ENCODE measurements around the gene PROK1.

The PROK1 gene

DNA sequence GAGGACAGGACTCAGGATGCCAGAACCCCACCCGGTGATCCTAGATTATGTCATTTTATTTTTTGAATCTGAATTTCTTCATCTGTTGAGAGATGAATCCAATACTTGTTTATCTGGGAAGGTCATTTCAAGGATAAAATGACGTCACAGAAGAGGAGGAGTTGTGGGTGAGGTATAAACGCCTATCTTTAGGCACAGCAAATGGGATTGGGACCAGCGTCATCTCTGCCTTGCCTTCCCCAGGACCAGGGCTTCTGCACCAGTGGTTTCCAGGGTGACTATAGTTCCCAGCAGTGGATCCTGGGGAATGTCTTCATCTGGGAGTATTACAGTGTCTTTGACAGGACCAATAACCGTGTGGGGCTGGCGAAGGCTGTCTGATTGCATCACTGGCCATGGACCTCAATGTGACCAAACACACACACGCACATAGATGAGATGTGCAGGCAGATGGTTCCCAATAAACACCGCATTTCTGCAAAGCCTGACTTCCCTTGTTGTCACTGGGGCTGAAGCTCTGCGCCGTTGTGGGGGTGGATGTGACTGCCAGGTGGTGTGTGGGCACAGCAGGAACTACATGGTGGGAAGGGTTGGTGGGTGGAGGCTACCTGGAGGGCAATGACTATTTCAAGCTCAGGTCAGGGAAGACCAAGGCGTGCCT, 40.0 kb downstream of the PROK1 start:
- DNase-seq = no peak

DNA sequence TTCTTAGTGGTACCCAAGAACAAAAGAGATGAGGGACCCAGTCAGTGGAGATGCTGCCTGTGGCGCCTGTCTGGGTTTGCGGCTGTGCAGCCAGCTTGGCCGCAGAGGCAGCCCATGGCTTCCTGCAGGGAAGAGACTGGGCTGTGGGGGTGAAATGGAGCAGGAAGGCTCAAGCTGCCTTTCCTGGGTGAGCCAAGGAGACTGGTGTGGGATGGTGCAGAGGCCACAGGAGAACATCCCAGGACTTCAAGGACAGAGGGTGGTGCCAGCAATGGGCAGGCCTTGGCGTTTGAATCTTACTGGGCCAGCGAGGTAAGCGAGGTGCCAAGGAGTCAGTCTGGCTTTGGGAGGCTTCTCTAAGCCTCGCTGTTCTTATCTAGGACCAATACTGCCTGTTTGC, 41.6 kb downstream of the PROK1 start:
- DNase-seq = no peak

DNA sequence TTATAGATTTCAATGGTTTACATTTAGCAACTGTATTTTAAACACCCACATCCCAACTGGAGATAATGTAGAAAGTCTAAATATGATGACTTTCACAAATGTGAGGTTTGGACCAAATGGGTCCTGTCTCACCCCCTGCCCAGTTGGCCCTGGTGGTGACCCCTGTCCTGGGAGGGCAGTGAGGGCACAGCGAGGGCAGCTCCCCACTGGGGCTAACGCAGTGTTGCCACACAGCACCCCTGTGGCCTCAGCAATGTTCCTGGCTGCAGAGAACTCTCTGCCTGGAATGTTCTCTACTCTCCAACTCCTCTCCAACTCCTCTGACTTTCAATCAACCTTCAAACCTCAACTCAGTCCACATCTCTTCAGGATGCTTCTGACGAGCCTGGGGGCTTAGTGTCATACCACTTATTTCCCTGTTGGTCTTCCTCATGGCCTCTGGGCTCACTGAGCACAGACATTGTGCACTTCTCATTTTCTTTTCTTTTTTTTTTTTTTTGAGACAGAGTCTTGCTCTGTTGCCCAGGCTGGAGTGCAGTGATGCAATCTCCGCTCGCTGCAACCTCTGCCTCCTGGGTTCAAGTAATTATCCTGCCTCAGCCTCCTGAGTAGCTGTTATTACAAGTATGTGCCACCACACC, 42.2 kb downstream of the PROK1 start:
- no peak for DNase-seq

DNA sequence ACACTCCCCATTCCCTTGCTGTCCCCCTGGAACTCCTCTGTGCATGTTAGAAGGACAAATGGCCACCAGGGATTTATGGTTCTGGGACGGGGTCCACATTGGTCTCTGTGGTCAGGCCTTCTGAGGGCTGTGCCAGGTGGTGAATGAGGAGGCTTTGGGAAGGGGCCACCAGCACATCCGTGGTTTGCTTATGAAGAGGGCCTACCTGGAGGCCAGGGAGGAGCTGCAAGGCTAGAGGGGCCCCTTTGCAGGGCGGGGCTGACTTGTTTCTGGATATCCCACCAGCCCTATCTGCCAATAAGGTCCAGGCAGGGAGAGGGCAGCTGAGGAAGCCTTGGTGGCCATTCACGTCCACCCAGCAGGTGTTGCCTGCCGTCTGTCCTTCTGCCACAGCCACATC, 43.1 kb downstream of the PROK1 start:
- DNase-seq = no peak

DNA sequence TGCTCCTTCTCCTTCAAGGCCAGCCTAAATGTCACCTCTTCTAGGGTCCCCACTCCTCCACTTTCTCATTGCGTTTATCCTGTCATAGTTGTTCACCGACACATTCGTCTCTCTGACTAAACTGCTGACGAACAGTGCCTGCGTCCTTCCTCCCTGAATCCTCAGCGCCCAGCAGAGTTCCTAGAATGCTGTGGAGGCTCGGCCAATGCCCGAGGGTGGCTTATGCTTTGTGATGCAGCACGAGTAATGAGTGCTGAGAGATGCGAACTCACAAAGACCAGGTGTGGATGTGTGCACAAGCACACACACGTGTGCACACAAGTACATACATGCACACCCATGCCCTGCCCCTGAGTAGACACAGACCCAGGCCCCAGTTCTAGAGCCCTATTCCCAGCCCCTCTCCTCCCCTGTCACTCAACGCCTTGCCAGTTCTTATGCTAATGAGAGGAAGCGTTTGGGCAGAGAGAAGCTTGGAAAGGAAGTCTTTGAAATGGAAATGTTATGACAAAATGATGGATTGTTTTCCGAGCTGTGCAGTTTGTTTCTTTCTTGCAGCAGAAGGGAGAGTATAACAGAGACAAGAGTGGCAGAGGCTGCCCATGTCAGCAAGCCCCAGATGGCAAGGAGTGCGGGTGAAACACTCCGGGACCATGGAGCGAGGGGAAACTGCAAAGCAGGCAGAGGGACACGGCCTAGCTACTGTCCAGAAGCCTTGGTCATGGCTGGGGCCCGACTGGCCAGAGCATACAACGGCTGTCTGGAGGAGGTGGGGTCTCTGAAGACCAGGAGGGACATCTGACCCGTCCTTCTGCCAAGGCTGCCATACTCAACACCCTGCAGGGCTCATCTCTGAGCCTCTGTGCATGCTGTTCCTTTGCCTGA, 43.8 kb downstream of the PROK1 start:
- no peak for DNase-seq

DNA sequence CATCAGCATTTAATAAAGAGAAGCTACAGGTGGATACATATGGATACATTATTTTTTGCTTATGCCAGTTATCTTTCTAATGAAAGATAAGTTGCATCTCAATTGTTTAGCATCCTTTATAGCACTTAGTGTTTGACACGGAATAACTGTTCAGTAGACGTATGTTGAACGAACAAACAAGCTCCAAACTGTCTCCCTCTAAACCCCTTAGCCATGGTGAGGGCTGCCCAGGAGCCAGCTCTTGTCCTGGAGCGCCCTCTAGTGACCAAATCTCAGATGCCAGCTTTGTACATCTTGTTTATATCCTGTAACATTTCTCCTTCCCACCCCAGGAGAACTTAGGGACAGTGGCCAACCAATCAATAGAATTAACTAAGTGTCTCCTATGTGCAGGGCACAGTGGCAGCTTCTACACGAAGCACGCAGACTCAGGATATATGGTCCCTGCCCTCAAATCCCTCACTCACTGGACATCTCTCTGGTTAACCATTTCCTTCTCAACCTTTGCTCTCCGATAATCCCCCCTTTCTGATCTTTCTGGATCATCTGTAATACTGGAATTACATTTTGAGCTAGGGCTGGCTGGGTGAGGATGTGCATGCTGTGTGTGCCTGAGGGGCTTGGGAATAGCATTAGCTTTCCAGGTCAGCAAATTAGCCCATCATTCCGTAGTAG, 45.1 kb downstream of the PROK1 start:
- peak in 1 of 2 experiments; percentile 50 for DNase-seq

DNA sequence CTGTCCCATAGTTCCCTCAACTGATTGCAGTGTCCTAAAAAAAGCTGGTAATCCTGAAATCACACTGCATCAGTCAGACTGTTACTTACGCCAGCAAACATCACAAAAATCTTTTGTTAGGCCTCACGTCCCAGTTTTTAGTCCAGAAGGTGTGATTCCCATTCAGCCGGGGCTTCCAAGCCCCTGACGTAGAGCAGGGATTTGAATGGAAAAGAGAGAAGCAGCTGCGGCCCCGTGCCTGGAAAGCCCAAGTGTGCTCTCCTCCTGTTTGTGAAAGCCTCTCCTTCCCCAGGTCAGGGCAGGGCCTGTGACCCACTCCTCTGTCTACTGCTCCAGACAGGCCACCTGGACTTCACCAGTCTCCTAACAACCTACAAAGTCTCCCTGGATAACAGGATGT, 47.3 kb downstream of the PROK1 start:
- DNase-seq = no peak

DNA sequence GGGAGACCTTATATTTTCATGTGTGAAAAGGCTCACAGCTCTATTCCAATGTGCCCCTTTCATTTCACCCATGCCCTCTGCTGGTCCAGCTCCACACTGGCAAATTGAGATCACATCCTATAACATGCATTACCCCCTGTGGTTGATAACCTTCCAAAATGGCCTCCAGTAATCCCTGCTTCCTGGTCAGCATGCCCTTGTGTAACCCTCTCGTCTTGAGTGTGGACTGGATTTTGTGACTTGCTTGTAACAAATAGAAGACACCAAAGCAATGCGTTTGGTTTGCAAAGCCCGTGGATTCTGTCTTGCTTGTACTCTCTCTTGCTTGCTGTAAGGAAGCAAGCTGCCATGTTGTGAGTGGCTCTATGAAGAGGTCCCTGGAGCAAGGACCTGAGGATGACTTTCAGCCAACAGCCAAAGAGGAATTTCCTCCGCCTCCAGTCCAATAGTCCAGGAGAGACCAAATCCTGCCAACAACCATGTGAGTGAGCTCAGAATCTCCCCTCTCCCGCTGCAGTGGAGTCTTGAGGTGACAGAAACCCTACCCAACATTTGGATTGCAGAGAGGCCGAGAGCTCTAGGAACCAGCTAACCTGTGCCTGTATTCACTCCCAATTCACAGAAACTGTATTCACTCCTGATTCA, 50.7 kb downstream of the PROK1 start:
- no peak for DNase-seq

DNA sequence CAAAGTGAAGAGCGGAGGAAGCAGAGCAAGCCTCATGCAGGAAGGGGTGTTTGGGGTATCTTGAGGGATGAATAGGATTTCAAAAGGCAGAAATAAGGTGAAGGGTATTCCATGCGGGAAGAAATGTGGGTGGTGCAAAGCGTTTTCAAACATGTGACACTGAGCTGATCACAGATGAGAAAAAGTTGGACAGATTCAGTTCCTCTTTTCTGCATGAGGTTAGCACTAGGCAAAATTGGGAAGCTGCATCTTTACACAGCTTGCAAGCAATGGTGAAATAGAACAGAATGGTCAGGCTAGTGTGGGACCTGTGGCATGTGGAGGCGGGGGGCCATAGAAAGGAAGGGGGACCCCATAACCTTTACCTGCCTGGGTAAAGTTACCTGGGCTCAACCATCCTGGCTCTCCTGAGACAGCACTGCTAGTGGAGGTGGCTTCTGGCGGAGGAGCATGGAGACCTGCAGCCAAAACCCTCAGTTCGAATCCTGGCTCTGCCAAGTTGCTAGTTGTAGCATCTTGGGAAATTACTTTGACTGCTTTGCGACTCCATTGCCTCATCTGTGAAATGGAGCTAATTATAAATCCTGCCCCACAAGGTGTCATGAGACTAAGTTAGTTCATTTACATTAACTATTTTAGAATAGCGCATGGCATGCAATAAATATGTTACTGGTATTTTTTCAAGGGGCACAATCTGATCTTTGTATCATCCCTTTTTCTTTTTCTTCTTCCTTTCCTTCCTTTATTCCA, 51.6 kb downstream of the PROK1 start:
- no peak for DNase-seq

DNA sequence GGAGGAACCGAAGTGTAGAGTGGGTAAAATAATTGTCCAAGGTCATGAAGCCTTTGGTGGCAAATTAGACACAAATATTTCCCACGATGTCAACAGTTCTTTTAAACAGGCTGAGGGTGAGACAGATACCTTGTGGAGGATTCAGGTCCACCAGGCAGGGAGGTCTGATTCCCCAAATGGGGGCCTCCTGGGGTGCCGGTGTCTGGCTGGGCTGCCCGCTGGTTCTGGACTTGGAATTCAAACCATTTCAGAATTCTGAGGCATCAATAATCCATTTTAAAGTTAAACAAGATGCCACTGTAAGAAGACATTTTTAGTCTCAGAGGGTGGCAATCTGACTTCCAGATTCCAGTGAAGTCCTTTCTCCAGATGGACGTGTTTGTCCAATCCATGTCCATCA, 52.5 kb downstream of the PROK1 start:
- no peak for DNase-seq

DNA sequence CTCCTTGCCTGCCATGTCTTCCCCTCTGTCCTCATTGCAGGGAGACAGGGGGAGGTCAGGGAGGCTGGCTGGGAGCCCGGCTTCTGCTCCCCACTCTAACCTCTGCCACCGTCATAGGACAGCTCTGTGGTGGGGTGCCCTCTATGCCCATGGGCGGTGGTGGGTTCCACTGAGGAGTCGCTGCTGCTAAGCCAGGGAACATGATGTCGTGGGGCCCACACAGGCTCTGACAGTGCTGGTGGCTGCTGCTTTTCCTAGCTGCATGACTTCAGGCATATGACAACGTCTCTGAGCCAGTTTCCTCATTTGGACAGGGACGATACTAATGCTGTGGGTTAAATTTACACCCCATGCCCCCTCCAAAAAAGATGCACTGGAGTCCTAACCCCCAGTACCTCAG, 53.3 kb downstream of the PROK1 start:
- no peak for DNase-seq

DNA sequence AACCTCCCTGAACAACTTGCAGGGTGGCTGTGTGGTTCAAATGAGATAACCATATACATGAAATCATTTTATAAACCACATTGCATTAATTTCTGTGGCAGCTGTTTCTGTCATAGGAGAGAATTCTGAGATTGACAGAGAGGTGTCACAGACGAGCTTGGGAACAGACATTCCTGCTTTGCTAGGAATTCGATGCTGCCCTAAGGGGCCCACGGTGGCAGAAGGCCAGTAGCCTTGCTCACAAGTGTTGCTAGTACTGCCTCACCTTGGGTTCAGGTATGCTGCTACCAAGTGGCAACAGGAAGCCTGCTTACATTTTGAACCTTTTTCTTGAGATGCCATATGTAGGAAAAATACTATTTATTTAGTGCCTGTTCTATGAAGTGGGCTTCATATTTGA, 54.6 kb downstream of the PROK1 start:
- no peak for DNase-seq

DNA sequence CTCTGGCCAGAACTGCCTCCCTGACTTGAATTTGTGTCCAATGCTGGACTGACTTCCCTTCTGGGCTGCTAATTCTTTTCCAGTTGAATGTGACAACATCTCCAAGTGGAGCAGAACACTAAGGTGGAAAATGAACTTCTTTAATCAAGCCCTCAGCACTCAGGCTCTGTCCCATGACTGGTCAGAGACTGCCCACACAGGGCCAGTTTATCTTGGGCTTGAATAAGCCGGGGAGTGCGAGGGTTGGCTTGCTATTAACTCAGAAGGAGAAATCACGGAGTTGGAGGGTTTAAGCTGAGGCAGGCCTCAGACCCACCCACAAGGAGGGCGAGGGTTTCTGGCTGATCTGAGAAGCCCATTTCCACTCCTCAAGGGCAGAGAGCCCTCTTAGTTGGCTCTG, 55.6 kb downstream of the PROK1 start:
- DNase-seq = no peak
